ENCODE results near the gene ARL14EP.
A peak's percentile ranks its signal among the peaks of the same experiment; 100 is the strongest.

Gene ARL14EP

DNA sequence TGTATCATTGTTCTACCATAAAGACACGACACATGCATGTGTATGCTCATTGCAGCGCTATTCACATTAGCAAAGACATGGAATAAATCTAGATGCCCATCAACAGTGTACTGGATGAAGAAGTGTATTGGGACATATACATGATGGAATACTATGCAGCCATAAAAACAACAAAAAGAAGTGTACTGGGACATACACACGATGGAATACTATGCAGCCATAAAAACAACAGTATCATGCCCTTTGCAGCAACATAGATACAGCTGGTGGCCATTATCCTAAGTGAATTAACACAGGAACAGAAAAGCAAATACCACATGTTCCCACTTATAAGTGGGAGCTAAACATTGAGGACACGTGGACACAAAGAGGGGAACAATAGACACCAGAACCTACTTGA, 22.7 kb downstream of the ARL14EP start:
- no peak overlapping the region for H3K27ac ChIP-seq
- no peak for TF ChIP-seq ZFX (IDR thresholded peaks at IDR 0.05; ENCODE audit: borderline replicate concordance)

DNA sequence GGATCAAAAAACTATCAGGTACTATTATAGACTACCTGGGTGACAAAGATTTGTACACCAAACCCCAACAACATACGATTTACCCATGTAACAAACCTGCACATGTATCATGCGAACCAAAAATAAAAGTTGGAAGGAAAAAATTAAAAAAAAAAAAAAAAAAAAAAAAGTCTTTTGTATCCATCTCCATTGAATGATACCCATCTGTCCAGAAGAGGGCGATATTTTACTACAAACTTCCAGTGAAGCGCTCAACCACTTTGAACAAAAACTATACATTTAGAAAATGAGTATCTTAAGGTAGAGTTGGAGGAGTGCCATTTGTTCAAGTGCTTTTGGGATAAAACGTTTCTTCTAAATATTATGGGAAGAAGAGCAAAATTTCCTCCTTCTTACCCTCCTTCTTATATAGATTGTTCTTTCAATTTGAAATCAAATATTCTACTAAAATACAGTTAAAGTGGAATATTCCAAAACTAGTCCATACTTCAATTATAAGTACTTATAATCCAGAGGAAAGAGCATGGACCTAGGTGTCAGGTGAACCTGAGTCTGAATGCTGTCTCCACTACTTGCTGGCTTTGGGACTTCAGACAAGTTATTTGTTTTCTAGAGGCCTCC, 23.3 kb downstream of the ARL14EP start:
- TF ChIP-seq ZFX (IDR thresholded peaks at IDR 0.05; ENCODE audit: borderline replicate concordance) = no peak
- TF ChIP-seq, protein P1, sequence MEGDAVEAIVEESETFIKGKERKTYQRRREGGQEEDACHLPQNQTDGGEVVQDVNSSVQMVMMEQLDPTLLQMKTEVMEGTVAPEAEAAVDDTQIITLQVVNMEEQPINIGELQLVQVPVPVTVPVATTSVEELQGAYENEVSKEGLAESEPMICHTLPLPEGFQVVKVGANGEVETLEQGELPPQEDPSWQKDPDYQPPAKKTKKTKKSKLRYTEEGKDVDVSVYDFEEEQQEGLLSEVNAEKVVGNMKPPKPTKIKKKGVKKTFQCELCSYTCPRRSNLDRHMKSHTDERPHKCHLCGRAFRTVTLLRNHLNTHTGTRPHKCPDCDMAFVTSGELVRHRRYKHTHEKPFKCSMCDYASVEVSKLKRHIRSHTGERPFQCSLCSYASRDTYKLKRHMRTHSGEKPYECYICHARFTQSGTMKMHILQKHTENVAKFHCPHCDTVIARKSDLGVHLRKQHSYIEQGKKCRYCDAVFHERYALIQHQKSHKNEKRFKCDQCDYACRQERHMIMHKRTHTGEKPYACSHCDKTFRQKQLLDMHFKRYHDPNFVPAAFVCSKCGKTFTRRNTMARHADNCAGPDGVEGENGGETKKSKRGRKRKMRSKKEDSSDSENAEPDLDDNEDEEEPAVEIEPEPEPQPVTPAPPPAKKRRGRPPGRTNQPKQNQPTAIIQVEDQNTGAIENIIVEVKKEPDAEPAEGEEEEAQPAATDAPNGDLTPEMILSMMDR (IDR thresholded peaks at IDR 0.05) = peak; percentile 72

DNA sequence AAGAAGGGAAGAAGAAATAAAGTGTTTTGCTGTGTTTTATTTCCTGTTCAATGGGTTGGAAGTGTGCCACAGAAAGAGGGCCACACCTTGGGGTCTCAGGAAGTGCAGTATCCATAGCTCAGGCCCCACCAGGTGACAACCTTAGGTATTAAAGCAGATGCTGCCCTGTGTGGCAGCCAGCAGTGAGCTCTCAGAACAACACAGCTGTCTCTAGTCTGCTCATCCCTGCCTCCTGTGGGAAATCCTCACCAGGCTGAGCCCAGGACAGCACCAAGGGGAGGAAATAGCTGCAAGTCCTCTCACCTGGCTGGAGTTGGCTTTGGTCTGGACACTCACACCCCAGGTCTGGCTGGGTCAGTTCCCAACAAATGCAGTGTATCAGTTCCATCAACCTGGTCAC, 25.1 kb downstream of the ARL14EP start:
- no peak for TF ChIP-seq ZFX (IDR thresholded peaks at IDR 0.05; ENCODE audit: borderline replicate concordance)
- TF ChIP-seq, protein P1 (IDR thresholded peaks at IDR 0.05) = no peak
- no peak overlapping the region for H3K27ac ChIP-seq

More for the DNA sequence above, 23.3 kb downstream of the ARL14EP start:
- no peak overlapping the region for H3K27ac ChIP-seq

DNA sequence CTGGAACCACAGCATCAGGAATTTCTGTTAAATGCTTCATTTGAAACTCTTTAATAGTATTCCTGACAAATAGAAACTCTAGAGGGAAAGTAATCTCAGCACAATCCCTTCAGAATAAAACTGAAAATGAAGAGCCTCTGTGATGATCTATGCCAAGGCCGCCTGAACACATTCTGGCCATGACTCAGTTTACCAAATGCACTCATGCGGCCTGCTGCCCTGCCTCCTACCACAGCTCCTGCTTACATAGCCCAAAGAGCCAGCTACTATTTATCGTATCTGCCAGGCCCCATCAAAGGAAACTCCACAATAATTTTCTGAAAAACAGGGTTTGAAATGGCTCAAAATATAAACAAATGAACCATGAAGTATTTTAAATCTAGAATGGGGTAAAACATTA, 27.0 kb downstream of the ARL14EP start:
- no peak for TF ChIP-seq ZFX (IDR thresholded peaks at IDR 0.05; ENCODE audit: borderline replicate concordance)
- TF ChIP-seq, protein P1 (IDR thresholded peaks at IDR 0.05) = no peak
- no peak overlapping the region for H3K27ac ChIP-seq

DNA sequence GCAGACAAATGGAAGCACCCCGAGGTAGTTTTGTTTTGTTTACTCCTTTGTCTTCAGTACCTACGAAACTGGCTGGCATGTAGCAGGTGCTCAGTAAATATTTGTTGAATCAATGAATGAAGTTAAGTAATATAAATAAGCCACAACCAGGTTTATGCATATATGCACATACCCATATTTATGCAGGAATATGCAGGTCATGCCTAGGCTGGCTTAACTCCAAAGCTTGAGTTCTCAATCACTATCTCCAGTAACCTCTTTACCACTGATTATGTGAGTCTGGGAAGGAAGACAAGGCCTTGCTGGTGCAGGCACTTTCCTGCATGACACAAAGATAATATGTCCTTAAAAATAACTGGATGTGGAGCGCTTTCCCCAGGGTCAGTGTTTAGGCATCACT, 27.5 kb downstream of the ARL14EP start:
- TF ChIP-seq ZFX (IDR thresholded peaks at IDR 0.05; ENCODE audit: borderline replicate concordance) = no peak
- TF ChIP-seq, protein P1 (IDR thresholded peaks at IDR 0.05) = no peak
- no peak overlapping the region for H3K27ac ChIP-seq

DNA sequence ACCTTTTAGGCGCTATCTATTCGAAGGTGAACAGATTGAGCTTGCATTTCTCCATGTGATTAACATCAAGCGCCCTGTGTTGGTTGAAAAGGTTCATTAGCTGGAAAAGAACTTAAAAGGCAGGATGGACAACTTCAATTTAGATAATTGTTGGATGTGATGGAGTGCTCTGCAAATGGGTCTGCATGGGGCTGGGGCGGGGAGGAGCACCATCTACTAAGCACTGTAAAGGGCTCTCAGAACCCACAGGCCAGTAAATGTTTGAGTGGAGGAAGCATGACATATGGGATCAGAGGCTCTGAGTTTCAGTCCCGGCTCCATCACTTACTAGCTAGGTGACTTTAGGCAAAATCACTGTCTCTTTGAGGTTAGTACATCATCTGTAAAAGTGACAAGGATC, 28.2 kb downstream of the ARL14EP start:
- TF ChIP-seq, protein P1 (IDR thresholded peaks at IDR 0.05) = no peak
- TF ChIP-seq ZFX (IDR thresholded peaks at IDR 0.05; ENCODE audit: borderline replicate concordance) = no peak
- H3K27ac ChIP-seq = no peak overlapping the region

DNA sequence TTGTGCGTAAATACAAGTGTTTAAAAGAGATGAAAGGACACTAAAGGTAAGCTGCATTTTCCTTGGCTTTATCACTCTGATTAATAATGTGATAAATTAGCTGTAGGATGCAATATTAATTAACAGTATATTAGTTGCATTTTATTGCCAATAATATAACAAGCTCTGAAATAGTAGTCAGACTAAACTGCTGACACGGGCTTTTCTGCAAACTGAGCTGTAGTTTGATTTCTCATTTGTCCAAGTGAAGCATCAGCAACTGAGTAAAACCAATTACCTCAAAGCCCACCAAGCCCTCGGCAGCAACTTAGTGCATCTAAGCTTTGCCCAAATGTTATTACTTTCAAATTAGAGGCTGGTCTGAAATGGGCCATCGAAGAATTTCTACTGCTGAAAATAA, 33.5 kb downstream of the ARL14EP start:
- TF ChIP-seq, protein P1 (IDR thresholded peaks at IDR 0.05) = no peak
- no peak for TF ChIP-seq ZFX (IDR thresholded peaks at IDR 0.05; ENCODE audit: borderline replicate concordance)
- H3K27ac ChIP-seq = no peak overlapping the region

DNA sequence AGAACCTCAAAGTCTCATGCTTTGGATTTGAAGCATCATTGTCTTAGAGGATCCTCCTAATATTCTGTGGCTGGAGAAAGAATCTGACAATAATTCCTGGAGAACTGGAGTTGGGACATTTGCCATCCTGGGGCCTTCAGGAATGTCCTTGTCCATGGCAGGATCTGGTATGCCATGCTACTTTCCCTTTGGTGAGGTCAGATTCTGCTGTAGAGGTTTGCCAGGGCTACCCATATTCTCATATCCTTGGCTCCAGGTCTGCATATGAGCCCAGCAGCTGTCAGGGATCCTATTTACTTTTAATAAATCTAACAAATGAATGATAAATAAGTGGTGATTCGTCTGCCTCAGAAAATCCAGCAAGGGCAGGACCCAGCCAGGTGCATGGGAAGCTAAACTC, 35.0 kb downstream of the ARL14EP start:
- no peak overlapping the region for H3K27ac ChIP-seq

More for the DNA sequence above, 35.0 kb downstream of the ARL14EP start:
- no peak for TF ChIP-seq ZFX (IDR thresholded peaks at IDR 0.05; ENCODE audit: borderline replicate concordance)
- TF ChIP-seq, protein P1 (IDR thresholded peaks at IDR 0.05) = no peak
